GM18870 (cell line): ENCODE results near the gene GPR35.

Experiments
- ATAC-seq: cut with Tn5 transposase; IDR thresholded peaks from one replicate; pipeline ENCODE4 v1.9.1; 2021; ENCODE audit warnings: moderate library complexity; ENCODE audit not compliant: unreplicated experiment

Gene GPR35

DNA sequence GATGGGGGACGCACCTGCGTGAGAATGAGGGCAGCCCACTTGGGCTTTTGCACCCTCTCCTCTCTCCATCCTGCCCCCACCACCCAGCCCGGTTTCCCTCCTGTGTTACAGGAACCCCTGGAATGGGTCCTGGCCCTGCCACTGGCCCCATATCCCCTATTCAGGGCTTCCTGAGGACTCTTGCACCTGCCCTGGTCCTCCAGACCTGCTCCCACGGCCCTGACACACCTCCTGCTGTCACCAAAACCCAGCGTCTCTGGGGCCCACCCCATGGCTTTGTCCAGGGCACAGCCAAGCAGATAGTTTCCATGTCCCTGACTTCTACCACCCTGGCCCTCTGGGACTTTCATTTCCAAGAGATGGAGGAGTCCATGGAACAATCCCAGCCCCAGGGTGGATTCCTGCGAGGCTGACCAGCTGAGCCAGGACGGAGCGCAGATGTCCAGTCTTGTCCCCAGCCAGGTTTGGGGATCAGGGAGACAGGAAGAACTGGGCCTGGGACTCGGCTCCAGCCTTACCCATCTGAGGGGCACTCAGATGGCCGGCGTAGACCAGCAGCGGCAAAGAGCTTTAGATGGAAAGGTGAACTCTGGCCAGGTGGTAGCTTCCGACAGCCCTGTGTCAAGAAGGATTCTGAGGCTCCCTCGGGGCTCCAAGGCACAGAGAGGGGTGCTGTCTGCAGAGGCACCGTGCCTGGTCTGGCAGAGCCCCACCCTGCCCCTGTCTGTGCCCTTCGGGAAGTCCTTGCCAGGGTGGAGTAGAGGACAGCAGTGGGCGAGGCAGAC, 12.0 kb downstream of the GPR35 start:
- ATAC-seq = no peak

DNA sequence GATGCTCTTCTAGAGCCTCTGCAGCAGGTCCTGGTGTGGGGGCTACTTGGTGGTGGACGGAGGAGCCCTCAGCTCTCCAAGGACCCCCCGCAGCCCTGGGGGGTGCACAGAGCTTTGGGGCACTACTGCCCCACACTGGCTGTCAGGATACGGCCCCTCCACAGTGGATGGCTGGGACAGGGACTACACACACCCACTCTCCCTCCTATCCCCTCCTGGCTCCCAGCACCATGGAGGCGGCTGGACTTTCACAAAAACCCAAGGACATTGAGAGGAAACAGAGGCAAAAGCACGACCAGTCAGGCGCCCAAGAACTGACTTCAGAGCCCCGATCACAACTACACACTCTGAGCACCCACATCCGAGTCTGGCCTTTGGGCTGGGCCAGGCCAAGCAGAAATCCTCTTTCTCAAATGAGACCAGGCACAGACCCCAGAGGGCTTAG, 12.6 kb downstream of the GPR35 start:
- no peak for ATAC-seq

DNA sequence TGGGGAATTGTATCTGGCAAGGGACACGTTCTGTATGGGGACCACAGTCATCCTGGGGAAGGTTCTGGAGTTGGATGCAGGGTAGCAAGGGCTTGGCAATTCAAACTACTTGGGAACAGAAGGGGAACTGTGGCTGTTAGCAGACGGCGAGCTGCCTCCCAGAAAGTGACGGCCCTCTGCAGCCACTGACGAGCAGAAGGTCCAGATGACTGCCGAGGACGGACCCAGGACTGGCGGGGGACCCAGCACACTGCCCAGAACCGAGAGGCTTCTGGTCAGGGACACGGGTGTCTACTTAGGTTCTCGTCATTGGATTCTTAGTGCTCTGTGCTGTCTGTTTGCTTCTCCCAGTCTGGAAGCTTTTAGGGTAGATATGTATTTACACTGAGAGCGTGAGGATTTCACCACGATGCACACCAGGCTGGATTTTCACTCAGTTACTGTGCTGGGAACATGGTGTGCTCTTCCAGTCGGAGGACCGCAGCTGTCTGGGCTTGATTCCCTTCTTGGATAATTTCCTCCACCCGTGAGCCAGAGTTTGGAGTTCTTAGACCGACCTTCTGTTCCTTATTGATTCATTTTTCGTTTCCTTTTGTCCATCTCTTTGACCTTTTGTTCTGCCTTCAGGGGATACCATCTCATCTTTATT, 13.4 kb downstream of the GPR35 start:
- no peak for ATAC-seq

DNA sequence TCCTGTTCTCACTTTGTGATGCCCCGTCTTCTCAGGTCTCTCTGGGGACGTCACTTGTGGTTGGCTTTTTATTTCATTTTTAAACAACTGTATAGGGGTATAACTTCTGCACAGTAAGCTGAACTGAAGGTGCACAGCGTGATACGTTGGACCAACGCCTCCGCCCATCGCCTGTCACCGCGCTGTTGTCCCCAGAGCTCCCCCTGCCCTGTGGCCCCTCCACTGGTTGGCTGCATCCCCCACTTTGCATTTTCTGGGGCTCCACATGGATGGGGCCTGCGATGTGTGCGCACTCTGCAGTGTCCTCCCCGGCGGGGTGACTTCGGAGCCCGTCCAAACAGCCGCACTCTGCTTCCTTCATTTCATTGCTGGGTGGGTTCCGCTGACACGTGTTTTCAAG, 14.3 kb downstream of the GPR35 start:
- no peak for ATAC-seq

DNA sequence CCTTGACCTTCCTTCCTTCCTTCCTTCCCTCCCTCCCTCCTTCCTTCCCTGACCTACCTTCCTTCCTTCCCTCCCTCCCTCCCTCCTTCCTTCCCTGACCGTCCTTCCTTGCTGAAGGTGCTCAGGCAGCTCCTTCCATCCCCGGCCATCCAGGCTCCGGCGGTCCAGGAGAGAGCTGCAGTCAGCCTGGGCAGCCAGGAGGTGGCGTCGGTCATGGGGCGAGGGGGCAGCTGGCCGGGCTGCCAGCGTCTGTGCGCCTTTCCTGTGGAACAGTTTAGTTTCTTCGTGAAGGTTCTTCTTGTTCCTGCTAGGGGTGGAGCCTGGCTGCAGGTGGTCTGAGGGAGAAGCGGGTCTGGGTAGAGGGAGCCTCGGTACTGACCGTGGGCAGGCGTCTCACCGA, 15.7 kb downstream of the GPR35 start:
- no peak for ATAC-seq

DNA sequence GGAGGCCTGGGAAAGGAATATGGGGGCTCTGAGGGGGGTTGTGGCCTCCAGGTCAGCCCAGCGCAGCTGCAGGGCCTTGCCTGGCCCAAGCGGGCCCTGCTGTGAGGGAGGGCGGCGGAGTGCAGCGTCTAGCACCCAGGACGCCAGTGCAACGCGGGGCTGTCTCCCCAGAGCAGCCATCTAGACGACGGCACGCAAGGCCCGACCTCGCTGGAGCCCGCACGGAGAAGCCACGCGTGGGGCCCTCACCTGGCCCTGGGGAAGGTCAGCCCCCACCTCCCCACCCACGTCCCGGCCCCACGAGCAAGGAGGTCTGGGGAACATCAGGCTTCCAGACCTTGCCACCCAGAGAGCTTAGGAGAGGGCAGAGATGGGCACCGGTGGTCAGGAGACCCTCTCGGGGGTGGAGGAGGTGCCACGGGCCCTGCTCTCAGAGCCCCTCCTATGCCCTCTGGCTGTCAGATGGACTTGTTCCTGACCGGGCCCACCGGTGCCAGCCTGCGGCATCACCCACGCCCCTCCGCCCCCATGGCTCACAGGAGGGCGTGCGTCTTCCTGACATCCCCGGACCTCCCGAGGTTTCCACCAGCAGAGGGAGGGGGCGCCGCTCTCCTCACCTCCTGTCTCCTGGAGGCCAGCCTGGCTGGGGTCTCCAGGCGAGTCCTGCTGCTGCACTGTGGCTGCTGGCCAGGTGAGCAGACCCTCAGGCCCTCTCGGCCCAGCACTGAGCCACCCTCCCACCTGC, 17.0 kb downstream of the GPR35 start:
- no peak for ATAC-seq

DNA sequence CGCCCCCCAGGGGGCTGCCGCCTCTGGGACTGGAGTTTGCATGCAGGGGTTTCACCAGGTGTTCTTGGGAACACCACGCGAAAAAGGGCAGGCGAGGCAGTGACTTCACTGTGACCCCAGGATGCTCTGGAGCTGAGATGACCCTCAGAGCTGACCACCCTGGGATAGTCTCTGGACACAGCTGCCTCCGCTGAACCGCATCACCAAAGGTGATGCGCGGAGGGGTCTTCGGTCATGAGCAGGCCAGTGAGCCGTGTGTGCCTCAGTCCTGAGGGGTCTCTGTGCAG, 17.5 kb downstream of the GPR35 start:
- ATAC-seq = no peak

- no peak for ATAC-seq
Measured at GRCh38 chr2:240643093-240643810, 18.0 kb downstream of the GPR35 start.

GRCh38 chr2:240643811-240644150, 18.5 kb downstream of the GPR35 start:
- no peak for ATAC-seq

DNA sequence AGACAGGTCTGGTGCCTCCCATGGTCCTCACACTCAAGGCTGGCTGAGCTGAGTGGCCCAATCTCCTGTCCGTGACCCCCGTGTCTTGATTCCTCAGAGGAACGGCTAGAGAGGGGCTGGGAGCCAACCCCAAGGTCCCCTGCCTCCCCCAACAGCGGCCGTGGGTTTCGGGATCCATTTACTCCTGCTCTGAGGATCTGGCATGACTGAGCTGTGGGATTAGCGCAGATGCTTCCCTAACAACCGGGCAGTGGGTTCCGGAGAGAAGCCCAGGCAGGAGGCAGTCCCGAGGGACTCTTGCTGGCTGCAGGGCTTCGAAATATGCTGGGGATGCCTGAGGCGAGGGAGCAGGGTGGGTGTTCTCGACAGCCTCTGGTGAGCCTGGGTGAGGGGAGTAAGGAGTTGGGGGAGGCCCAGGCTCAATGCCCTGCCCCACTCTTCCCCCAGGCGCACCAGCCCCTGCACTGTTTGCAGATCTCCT, 18.9 kb downstream of the GPR35 start:
- ATAC-seq = no peak

DNA sequence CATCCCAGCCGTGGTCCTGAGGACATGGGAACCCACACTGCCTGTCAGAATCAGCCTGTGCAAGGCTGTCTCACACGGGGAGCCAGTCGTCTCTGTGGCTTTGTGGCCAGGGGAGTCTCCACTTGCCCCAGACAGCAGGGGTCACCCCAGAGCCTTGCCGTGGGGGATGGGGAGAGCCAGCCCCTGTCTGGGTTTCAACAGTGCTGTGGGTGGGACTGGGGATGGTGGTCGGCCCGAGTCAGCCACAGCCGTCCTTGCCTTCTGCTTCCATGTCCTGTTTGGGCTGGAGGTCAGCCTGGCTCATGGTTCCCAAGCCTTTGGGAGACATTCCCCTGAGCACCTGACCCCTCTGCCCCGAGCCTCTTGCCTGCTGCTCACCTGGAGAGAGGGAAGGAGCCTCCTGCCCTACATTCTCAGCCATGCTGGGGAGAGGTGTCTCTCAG, 19.6 kb downstream of the GPR35 start:
- no peak for ATAC-seq

DNA sequence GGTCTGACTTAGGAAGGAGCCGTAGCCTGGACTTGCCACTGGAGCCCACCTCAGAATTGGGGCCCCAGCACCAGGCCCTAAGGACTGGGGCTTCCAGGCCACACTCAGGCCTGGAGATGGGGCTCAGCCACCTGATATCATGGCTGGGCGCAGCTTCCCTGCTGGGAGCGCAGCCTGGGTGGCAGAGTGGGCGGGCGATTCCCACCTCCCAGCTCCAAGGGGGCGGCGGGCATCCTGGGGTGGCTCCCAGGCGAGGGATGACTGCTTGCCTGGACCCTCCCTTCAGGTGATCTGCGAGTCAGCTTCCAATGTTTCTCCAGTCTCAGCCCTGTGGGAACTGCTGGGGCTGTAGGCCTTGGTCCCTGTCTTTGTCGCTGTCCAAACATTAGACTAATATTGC, 20.1 kb downstream of the GPR35 start:
- ATAC-seq = no peak

DNA sequence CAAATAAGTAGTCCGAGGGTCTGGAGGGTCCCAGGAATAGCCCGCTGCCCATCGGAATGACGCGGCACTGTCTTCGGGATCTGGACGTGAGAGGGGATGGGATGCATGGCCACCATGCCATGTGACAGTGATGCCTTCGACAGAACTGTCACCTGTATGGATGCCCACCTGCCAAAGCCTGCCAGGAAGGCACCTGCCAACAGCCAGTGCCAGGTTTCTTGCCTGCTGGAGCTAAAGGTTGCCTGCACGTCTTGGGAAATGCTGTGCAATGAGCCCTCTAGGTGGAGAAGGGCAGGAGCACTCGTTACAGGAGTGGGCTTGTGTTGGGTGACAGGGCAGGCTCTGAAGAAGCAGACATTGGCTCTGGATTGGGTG, 20.5 kb downstream of the GPR35 start:
- no peak for ATAC-seq

- no peak for ATAC-seq
Measured at GRCh38 chr2:240646176-240646899, 21.1 kb downstream of the GPR35 start.

DNA sequence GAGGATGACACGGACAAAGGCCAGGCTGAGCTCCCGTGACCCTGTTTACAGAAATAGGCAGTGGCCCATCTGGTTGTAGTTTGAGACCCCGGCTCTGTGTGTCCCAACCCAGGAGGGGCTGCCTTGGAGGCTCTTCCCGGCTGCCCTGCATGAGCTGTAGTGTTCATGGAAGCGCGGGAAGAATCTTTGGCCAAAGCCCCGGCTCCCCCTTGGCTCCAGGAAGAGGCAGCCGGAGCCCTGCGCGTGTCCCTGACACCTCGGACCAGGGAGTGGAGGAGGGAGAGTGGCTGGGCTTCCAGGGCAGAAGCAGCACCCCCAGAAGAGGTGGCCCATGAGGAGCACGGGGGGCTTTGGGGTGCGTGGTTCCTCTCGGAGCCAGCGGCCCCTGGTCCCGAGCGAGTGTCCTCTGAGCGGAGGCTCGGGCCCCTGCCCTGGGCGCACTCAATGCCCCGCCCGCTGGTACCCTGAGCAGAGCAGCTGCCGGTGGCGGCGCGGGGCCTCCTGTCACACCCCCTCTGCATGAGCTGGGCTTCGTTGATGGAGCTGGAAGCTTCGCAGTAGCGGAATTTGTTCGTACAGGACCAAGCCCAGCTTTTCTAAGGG, 21.7 kb downstream of the GPR35 start:
- no peak for ATAC-seq

- ATAC-seq = no peak
Measured at GRCh38 chr2:240647503-240648154, 22.3 kb downstream of the GPR35 start.

- ATAC-seq = no peak
Measured at GRCh38 chr2:240648155-240648649, 22.9 kb downstream of the GPR35 start.

GRCh38 chr2:240648650-240649275, 23.5 kb downstream of the GPR35 start:
- no peak for ATAC-seq

DNA sequence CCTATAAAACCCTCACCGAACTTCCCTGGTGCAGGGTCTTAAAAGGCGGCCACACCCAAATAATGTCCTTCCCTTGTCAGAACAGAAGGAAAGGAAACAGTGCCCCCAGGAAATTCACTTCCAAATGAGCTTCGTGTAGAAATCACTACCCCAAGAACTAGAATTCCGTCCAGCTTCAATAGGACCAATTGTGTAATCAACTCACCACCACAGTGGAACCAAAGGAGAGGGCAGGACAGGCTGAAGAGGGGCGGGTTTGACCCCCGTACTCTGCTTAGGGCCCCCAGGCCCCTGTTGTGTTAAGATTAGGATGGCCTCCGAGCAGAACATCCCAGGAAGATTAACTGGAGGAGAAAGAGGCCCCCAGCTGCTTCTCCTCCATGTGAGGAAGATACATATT, 24.1 kb downstream of the GPR35 start:
- ATAC-seq = no peak
